Ishikawa (cell line): ENCODE results near the gene CHIC2.

Experiments used
- CEBPB ChIP-seq: IDR thresholded peaks from 2 replicates; pipeline ENCODE4 v1.6.1; 2012
- CREB1 ChIP-seq: IDR thresholded peaks from 2 replicates; pipeline ENCODE4 v1.6.1; 2012; ENCODE audit warnings: low read depth
- EGR1 ChIP-seq: IDR thresholded peaks from 2 replicates; pipeline ENCODE4 v1.6.1; 2012
- EP300 ChIP-seq: IDR thresholded peaks from 2 replicates; pipeline ENCODE4 v1.6.1; 2012; ENCODE audit warnings: borderline replicate concordance
- FOXM1 ChIP-seq: IDR thresholded peaks from 2 replicates; pipeline ENCODE4 v1.6.1; 2012; ENCODE audit warnings: low read depth, borderline replicate concordance
- NFIC ChIP-seq: IDR thresholded peaks from 2 replicates; pipeline ENCODE4 v1.6.1; 2012
- RAD21 ChIP-seq: IDR thresholded peaks from 2 replicates; pipeline ENCODE4 v1.6.1; 2012; ENCODE audit warnings: low read depth
- TAF1 ChIP-seq: IDR thresholded peaks from 2 replicates; pipeline ENCODE4 v1.6.1; 2012; ENCODE audit warnings: low read depth, mild to moderate bottlenecking
- TCF12 ChIP-seq: IDR thresholded peaks from 2 replicates; pipeline ENCODE4 v1.6.1; 2012; ENCODE audit warnings: low read depth
- TEAD4 ChIP-seq: IDR thresholded peaks from 2 replicates; pipeline ENCODE4 v1.6.1; 2012
- YY1 ChIP-seq: IDR thresholded peaks from 2 replicates; pipeline ENCODE4 v1.6.1; 2012; ENCODE audit warnings: low read depth
- ZBTB7A ChIP-seq: IDR thresholded peaks from 2 replicates; pipeline ENCODE4 v1.6.1; 2012; ENCODE audit warnings: low read depth
- TF ChIP-seq, protein P1 (sequence below): IDR thresholded peaks from 2 replicates; pipeline ENCODE4 v1.6.1; 2012; ENCODE audit warnings: low read depth, mild to moderate bottlenecking
- TF ChIP-seq, protein P2 (sequence below): IDR thresholded peaks from 2 replicates; pipeline ENCODE4 v1.6.1; 2012
- TF ChIP-seq, protein P3 (sequence below): IDR thresholded peaks from 2 replicates; pipeline ENCODE4 v1.6.1; 2012

Gene CHIC2

DNA sequence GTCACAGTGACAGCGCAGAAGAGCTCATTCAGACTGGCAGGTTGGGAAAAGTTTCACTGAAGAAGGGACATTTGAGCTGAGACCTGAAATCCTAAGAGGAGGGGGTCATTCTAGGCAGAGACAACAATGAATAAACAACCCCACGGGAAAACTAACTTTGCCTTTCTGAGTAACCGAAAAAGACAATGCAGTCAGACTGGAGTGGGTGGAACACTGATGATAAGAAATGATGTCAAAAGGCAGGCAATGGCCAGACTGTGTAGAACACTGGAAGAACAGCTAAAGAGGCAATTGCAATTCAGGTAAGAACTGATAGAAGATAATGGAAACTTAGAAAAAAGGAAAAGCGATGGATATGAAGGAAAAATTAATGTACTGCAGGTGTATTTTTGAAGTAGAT, 73.8 kb downstream of the CHIC2 start:
- TF ChIP-seq, protein P1, sequence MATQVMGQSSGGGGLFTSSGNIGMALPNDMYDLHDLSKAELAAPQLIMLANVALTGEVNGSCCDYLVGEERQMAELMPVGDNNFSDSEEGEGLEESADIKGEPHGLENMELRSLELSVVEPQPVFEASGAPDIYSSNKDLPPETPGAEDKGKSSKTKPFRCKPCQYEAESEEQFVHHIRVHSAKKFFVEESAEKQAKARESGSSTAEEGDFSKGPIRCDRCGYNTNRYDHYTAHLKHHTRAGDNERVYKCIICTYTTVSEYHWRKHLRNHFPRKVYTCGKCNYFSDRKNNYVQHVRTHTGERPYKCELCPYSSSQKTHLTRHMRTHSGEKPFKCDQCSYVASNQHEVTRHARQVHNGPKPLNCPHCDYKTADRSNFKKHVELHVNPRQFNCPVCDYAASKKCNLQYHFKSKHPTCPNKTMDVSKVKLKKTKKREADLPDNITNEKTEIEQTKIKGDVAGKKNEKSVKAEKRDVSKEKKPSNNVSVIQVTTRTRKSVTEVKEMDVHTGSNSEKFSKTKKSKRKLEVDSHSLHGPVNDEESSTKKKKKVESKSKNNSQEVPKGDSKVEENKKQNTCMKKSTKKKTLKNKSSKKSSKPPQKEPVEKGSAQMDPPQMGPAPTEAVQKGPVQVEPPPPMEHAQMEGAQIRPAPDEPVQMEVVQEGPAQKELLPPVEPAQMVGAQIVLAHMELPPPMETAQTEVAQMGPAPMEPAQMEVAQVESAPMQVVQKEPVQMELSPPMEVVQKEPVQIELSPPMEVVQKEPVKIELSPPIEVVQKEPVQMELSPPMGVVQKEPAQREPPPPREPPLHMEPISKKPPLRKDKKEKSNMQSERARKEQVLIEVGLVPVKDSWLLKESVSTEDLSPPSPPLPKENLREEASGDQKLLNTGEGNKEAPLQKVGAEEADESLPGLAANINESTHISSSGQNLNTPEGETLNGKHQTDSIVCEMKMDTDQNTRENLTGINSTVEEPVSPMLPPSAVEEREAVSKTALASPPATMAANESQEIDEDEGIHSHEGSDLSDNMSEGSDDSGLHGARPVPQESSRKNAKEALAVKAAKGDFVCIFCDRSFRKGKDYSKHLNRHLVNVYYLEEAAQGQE, result no peak
- TF ChIP-seq RAD21 (no peak), TEAD4 (no peak), CREB1 (no peak), EP300 (no peak), ZBTB7A (no peak), YY1 (no peak), TAF1 (no peak)
- TF ChIP-seq, protein P2, sequence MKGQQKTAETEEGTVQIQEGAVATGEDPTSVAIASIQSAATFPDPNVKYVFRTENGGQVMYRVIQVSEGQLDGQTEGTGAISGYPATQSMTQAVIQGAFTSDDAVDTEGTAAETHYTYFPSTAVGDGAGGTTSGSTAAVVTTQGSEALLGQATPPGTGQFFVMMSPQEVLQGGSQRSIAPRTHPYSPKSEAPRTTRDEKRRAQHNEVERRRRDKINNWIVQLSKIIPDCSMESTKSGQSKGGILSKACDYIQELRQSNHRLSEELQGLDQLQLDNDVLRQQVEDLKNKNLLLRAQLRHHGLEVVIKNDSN, result no peak

DNA sequence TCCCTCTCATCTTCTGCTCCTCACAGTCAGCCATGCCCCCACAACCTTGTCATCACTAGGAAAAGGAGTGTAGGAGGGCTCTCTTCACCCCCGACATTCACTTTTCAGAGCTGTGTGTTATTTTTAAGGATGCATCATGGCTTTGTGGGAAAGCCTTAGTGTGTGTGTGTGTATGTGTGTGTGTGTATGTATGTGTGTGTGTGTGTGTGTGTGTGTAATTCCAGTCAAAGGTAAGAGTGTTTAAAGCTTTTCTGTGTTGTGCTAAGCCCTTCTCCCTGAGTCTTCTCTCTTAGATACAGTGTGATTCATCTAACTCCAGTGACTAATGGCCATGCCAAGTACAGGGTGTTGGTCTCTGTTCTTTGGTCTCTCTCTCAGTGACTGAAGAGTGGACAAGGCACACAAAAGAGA, 76.6 kb downstream of the CHIC2 start:
- TF ChIP-seq, protein P1, result no peak
- TF ChIP-seq YY1 (no peak), RAD21 (no peak), ZBTB7A (no peak), CREB1 (no peak), TAF1 (no peak), FOXM1 (no peak), EGR1 (no peak), TCF12 (no peak), NFIC (no peak), TEAD4 (no peak), CEBPB (no peak), EP300 (no peak)
- TF ChIP-seq, protein P2, result no peak
- TF ChIP-seq, protein P3, sequence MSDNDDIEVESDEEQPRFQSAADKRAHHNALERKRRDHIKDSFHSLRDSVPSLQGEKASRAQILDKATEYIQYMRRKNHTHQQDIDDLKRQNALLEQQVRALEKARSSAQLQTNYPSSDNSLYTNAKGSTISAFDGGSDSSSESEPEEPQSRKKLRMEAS, result no peak

DNA sequence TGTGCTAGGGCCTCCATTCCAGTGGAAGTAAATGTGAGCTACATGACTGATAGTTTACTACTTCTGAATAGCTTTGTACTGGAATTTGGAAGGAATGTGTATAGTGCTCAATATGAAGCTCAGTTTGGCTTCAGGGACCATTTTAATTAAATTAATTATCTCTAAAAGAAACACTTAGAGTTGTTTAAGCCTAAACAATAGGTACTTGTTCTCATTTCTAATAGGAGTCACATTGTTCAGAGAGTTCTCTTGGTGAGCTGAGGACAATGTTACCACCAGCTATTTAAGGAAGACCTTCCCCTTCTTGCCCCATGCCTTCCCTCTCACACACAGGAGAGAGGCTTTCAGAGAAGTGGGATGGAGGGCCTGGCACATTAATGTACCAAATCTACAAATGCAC, 78.3 kb downstream of the CHIC2 start:
- TF ChIP-seq YY1 (no peak), CREB1 (no peak), CEBPB (no peak), EGR1 (no peak), RAD21 (no peak), TAF1 (no peak), NFIC (no peak), TEAD4 (no peak), ZBTB7A (no peak), EP300 (no peak), FOXM1 (no peak), TCF12 (no peak)
- TF ChIP-seq, protein P3, result no peak
- TF ChIP-seq, protein P1, result no peak
- TF ChIP-seq, protein P2, result no peak

DNA sequence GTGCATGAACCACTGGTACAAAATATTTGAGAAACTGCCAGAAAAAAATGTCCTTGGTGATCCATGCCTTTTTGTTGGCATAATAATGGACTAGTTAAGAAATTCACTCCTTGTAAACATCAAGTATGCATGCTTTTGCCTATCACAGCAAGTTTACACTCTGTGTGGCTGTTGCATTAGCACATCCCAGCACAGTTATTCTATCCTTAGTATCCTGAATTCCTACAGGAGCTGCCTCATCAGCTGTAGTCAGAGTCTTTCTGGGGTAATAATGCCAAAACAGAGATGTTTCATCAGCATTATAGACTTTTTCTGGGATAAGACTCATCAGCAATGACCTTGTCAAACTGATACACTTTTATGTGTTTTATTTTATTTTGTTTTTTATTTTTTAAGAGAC, 82.8 kb downstream of the CHIC2 start:
- TF ChIP-seq RAD21 (no peak), TAF1 (no peak), YY1 (no peak)

DNA sequence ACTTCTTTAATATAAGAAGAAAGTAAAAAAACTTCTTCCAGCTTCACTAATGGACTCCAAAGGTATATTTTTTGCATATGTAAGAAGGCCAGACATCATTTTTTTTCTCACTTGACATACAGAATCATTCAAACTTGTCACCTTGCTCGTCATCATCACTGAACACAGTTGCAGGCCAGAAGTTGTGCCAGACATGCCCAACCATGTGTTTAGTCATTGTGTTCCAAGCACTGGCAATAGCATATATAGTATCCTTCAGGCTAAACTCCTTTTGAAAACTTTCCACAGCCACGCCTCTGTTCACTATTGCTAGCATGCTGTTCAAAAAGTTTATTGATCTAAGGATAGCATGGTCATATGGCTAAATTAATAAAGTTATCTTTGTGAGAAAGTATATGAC, 83.3 kb downstream of the CHIC2 start:
- no peak for TF ChIP-seq NFIC
- no peak for TF ChIP-seq FOXM1
